HG03064 (cell line): ENCODE measurements around the gene RAP1GAP.
"Not testable (repeated sequence)": the region's sequence is repeated elsewhere in the genome, so short reads cannot be mapped to it uniquely, and the experiment has no call there.

Source experiments
- ATAC-seq: cut with Tn5 transposase; IDR thresholded peaks from one replicate; pipeline ENCODE4 v1.9.1; 2021; ENCODE audit warnings: low read depth; ENCODE audit not compliant: unreplicated experiment

RAP1GAP gene

DNA sequence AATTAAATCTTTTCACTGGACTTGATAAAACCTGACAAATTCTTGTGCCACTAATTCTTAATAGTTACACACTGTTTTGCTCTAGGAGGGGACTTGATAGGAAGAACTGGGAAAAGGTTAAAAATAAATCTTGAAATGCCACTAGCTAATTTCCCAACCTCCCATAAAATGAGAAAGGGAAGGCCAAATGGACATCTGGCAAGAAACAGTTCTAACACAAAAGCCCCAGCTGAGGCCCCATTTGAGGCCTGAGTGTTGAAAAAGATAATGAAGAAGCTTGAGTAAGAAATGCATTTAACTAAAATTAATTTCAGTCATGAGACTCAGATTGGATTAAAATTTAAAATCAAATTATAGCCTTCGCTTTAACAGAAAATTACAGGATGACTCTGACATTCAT, 11.2 kb upstream of the RAP1GAP start:
- ATAC-seq, result no peak

- ATAC-seq, result no peak
Observed at GRCh38 chr1:21677168-21677567, 8.0 kb upstream of the RAP1GAP start.

- no peak for ATAC-seq
Observed at GRCh38 chr1:21674957-21675356, 5.8 kb upstream of the RAP1GAP start.

DNA sequence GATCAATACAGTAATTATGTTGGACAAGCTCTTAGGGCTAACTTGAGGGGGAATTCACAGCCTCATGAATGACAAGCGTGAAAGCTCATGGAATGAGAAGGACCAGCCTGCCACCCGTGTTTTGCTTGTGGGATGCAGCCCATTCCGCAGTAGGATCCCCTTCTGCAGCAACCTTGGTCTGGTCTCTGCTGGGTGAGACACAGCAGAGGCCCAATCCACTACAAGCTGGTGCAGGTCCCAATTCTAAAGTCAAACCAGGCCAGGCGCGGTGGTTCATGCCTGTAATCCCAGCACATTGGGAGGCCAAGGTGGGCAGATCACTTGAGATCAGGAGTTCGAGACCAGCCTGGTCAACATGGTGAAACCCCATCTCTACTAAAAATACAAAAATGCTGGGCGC, 4.7 kb upstream of the RAP1GAP start:
- not testable (repeated sequence) for ATAC-seq

- no peak for ATAC-seq
Observed at GRCh38 chr1:21673277-21673780, 4.2 kb upstream of the RAP1GAP start.

- ATAC-seq, result no peak
Observed at GRCh38 chr1:21672478-21673276, 3.5 kb upstream of the RAP1GAP start.

DNA sequence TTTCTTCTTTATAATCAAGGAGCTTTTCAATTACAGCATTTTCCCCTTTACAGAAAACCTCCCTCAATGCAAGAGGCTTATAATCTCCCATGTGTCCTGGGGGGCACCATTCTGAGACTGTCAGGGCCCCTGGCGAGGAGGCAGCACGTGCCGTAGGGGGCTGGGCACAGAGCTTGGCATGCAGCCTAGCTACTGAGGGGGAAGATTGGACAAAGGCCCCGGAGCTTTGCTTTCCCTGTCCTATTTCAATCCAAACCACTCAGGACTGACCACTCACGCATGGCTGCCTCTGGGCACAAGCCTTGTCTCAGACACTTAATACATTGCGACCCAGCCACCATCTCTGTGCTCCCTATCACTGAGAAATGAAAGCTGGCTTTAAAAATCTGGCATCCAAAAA, 2.8 kb upstream of the RAP1GAP start:
- ATAC-seq, result no peak

DNA sequence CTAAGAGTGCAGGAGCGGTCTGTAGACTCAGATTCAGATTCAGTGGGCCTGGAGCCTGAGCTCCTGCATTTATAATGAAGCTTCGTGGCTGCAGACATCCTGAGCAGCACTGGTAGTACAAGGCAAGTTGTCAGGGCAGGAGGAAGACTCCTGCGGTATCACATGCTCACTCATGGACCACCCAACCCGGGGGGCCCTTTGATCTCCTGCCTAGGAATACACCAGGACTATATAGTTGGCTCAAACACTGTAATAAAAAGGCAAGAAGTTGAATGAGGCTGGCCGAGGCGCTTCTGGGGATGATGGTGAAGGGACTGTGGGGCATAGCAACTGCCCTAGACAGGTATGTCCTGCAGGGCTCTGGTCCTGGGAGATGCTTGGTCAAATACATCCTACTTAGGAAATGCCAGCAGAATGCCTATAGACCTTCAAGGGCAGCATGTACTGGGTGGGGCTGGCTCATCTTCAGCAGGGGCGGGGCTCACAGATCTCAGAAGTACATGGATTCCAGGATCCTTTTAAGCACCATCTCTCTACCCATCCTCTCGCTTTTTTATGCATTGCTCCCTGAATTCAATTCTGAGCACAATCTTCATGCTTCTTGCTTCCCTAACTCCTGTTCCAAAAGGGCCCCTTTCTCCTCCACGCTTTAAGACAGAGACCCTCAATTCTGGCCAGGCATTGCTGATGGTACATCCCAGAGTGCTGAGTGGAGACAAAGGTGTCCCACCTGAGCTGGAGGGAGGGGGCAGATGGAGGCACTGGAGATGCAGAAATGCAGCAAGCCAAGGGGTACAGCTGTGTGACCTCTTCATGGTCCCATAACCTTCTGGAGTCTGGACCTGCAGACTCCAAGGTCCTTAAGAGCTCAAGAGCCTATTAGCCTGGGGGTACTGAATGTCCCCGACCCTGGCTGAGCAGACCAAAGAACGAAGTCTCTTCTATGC, 2.1 kb upstream of the RAP1GAP start:
- no peak for ATAC-seq

DNA sequence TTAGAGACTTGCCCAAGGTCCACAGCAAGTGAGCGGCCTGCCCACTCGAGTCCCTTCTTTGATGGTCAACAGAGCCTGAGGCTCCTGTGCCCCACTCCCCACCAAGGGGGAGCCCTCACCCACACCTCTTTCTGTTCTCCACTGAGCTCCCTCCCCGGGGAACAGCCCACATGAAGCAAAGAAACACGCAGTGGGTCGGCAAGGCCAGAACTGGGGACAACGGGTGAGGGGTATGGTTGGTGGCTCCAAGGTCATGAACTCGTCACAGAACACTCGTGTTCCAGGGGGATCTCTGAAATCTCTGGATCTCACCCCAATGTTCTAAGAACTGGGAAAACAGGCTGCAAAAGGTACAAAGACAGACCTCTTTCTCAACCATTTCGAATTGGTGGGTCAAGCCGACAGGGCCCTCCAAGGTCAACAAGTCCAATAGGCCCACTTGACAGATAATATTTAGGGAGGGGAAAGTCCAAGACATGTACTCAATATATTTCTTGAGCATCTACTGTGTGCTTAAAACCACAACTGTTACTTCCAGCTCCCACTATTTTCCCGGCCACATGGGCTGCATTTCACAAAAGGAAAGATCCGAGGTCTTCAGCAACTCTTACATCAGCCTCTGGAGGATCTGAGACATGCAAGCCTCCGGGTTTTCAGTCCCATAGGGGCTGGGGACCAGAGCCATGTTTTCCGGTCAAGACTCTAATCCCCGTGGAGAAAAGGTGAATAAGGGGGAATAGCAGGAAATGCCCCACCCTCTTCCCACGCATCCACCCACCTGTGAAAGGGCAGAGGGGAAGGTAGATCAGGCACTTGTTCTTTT, 1.1 kb upstream of the RAP1GAP start:
- no peak for ATAC-seq

DNA sequence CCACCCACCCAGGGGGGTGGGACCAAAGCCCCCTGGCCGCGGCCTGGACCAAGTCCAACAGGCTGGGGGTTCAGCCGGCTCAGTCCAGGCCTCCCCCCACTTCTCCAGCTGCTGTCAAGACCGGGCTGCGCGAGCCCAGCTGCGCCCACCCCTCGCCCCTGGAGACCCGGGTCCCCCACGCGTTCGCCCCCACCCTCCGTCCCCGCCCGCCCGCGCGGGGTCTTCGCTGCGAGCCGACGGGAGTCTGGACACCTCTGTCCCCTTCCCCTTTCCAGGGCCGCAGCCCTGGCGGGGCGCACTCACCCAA, 253 bp downstream of the RAP1GAP start:
- no peak for ATAC-seq

- ATAC-seq, result no peak
Observed at GRCh38 chr1:21668232-21668950, 766 bp downstream of the RAP1GAP start.

DNA sequence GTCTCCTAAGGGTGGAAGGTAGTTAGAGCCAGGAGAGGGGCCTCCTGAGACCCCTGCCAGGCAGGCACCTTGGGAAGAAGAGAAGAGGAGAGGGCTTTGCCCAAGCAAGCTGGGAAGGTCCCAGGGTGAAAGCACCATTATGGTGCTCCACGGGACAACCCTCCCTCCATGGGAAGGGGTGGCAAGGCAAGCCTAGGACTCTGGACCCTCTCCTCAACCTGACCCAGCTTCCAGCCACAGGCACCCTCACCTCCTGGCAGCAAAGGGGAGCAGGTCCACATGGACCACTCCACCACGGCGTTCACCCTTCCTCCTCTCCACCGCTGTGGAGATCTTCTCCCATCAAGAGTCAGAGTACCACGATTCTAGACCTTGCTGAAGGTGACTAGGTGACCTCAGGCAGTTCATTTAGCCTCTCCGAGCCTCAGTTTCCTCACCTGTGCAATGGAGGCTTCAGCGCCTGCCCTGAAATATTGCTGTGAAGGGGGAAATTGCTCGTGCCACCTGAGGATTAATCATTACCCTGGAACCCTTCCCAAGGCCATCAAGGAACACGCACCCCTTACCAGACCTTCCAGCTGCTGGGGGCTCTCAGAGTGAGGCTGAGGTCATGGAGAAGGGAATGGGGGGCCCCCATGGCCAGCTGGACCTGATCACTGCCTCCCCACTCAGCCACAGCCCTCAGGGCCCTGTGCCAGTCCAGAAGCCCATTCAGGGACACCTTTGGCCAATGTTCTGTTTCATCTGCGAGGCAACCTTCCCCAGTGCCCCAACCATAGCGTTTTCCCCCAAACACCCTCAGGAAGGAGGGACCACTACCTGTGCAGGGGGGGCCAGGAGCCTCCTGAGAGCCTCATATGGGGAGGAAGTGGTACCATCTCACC, 1.6 kb downstream of the RAP1GAP start:
- ATAC-seq, result no peak

GRCh38 chr1:21666576-21667320, 2.4 kb downstream of the RAP1GAP start:
- ATAC-seq, result no peak

DNA sequence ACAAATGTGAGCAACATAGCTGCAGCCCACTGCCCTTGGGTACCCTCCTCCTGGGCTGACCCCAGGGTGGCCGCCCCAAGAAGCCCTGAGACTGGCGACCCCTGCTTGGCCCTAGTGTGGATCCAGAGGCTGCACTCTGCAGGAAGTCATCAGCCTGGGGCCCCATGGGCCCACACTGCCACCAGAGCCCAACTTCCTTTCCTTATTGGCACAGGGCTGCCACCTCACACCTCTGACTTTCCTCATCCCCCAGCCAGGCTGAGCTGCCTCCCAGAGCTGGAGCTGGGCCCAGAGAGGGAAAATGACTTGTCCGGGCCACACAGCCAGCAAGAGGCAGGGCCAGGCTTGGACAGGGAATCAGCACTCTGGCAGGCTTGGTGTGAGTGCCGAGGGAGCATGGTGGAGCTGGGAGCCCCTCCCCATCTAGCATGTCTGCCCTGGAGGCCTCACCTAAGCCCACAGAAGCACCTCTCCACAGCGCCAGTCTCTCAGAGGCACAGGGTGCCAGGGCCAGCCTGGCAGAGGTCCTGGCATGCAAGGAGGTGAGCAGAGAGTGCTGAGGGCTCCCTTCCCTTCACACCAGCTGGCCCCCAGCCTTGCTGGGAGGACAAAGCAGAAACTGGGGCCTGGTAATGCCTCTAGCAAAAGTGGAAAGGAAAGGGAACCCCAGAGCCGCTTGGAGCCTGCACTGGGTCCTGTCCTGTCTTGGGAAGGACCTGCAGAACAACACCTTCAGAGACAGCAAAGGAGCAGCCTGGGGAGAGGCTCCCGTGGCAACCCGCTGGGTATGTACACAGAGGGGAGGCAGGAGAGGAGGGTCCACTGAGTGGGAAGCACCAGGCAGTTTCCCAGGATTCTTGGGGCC, 3.2 kb downstream of the RAP1GAP start:
- ATAC-seq, result no peak

- no peak for ATAC-seq
Observed at GRCh38 chr1:21664806-21665588, 4.2 kb downstream of the RAP1GAP start.

DNA sequence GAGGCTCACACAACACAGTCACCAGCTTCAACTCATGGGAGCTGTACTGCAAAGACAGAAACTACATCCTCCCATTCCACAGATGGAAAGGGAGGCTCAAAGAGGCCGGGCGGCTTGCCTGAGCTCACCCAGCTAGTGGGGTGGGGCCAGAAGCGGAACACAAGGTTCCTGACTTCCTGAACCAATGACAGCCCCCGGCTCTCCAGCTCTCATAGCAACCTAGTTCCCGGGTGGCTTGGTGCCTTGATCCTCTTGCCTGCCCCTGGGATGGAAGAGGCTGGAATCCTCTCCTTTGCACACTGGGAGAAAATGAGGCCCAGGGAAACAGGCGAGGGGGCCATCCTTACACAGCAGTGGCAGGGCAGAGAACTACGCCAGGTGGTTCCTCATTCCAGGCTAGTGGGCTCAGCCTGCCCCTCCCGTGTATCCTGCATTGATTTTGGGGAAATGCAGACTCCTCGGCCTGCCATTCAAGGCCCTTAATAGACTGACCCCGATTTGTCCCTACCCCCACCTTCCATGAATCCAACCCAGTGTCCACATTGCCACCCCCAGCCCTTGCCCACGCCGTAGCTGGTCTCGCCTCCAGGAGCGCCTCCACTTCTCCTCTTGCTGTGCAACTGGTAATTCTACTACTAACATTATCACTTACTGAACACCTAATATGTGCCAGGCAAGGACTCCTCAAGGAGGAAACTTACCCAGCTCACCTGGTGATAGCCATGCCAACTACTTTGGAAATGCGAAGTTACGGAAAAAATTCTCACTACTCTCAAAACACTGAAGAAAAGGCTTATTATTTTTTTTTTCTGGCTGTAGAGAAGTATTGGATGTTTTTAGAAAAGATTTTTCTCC, 5.0 kb downstream of the RAP1GAP start:
- no peak for ATAC-seq
